AG04449 (cell line): ENCODE measurements around the gene GNRHR.

Experiments
- CTCF ChIA-PET: fragments of 350-600 bp; formaldehyde crosslinking; extraction: SDS; loops from one replicate; lab custom pipeline; 2021; ENCODE audit warnings: antibody characterized with exemption; lab: Yijun Ruan, JAX
- POLR2A ChIA-PET: fragments of 400-600, 350-600 bp; formaldehyde crosslinking; extraction: SDS; loops from one replicate; lab custom pipeline; 2020; ENCODE audit warnings: antibody characterized with exemption, inconsistent platforms; lab: Yijun Ruan, JAX
- DNase-seq: peaks from one replicate; pipeline ENCODE4 v3.0.0-alpha.2; 2010; ENCODE audit warnings: low read depth, low spot score
- H3K4me3 ChIP-seq: 2 replicates; pipeline ENCODE4 v1.5.1; 2011; ENCODE audit warnings: low read depth, mild to moderate bottlenecking, control low read depth, low read length
- TF ChIP-seq, protein P1 (sequence below): IDR thresholded peaks from one replicate; pipeline ENCODE4 v1.5.1; 2011; ENCODE audit warnings: mild to moderate bottlenecking, moderate library complexity, low read length, control low read depth, inconsistent platforms; ENCODE audit not compliant: insufficient read depth; ENCODE audit errors: missing control alignments

The GNRHR gene

DNA sequence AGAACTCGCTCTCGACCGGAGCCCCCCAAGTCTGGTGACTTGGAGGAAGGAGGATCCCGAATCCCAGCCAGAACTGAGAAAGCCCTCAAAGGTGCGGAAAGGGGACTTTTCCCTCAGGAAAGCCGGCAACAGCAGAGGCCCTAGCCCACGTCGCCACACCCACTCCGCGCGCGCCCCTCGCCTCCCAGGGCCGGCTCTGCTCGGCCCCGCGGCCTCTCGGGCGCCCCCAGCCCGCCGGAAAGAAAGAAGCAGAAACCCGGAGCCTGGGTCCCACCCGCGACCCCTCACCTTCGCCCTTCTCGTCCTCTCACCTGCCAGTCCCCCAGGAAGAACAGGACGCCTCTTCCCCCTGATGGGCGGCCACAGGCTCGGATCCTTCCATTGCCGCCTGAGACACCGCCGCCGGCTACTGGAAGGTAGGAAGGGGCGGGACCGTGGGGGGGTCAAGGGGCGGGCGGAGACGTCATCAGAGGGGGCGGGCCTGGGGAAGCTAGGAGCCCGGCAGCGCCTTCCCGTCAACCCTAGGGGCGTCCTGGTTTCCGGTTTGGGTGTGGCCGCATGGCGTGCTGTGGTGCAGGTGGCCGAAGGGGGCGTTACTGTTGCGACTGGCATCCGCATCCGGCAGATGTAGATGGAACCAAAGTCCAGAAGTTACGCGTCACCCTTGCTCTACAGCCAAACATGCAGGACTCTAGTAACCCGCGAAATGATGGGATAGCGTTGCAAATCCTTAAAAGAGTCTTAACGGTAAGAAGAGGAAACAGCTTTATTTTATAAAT, 53.3 kb downstream of the GNRHR start, which contains the start of gene UBA6:
TSS of gene UBA6 (minus strand) at position 418 of the 779 bp plus-strand sequence. CDS start at position 382, 36 bp downstream.
- CTCF ChIA-PET, result interaction anchor here (1.0 to 2.7 kb wide), 9 partner anchors 10 to 48 kb away, joined by 4 to 17 read pairs (median 7); no protein-coding TSS in a partner anchor

DNA sequence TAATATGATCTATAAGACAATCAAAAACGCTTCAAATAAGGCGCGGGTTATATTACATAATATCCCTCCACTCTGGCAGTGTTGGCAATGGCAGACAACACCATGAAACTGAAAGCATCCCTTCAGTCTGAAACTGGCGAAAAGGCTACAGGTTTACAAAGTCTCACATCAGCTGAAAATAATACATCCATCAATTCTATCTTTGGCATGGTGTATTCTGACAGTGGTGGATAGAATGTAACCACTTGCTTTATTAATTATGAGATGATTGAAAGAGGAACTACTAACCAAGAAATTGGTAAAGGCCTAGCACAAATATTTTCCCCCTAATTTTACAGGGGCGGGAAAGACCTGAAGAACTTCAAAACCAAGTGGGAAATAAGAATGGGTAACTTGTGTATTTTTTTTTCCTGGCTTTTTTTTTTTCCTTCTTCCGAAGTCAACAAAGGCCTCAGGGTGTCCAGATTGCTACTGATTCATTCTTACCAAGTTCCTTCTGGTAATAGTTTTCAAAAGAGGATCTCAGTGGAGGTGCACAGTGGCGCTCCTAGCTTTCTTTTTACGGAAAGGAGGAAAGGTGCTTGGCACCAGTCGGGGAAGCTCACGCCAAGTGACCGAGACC, 54.0 kb downstream of the GNRHR start:
- POLR2A ChIA-PET, result interaction anchor here (1.1 to 2.1 kb wide), 2 partner anchors 12 to 14 kb away, joined by 4 to 7 read pairs; no protein-coding TSS in a partner anchor
- CTCF ChIA-PET, result interaction anchor here (1.8 to 2.7 kb wide), 3 partner anchors 11 to 46 kb away, joined by 6 to 17 read pairs (median 7); no protein-coding TSS in a partner anchor
- peak overlapping the region; percentile 84 for H3K4me3 ChIP-seq
- TF ChIP-seq, protein P1, sequence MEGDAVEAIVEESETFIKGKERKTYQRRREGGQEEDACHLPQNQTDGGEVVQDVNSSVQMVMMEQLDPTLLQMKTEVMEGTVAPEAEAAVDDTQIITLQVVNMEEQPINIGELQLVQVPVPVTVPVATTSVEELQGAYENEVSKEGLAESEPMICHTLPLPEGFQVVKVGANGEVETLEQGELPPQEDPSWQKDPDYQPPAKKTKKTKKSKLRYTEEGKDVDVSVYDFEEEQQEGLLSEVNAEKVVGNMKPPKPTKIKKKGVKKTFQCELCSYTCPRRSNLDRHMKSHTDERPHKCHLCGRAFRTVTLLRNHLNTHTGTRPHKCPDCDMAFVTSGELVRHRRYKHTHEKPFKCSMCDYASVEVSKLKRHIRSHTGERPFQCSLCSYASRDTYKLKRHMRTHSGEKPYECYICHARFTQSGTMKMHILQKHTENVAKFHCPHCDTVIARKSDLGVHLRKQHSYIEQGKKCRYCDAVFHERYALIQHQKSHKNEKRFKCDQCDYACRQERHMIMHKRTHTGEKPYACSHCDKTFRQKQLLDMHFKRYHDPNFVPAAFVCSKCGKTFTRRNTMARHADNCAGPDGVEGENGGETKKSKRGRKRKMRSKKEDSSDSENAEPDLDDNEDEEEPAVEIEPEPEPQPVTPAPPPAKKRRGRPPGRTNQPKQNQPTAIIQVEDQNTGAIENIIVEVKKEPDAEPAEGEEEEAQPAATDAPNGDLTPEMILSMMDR, result no peak
- no peak for DNase-seq

More for the DNA sequence above, 53.3 kb downstream of the GNRHR start, which contains the start of gene UBA6:
- peak; percentile 73 for DNase-seq
- TF ChIP-seq, protein P1, result peak; percentile 47
- POLR2A ChIA-PET, result interaction anchor here (0.8 to 2.1 kb wide), 3 partner anchors 13 to 22 kb away, joined by 3 to 7 read pairs (median 4); no protein-coding TSS in a partner anchor
- H3K4me3 ChIP-seq, result peak within 1 kb of the TSS; percentile 84

DNA sequence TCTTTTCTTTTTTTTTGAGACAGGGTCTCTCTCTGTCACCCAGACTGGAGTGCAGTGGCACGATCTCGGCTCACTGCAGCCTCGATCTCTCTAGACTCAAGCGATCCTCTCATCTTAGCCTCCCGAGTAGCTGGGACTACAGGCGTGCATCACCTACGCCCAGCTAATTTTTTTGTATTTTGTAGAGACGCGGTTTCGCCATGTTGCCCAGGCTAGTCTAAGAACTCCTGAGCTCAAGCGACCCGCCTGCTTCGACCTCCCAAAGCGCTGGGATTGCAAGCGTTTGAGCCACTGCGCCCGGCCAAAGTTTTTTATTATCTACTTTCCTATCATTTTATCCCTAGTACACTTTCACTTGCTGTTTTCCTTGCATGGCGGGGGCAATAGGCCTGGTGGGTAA, 54.6 kb downstream of the GNRHR start:
- ChIA-PET CTCF (interaction anchor here (1.8 to 2.7 kb wide), 3 partner anchors 11 to 47 kb away, joined by 6 to 17 read pairs (median 7); no protein-coding TSS in a partner anchor), POLR2A (interaction anchor here (2.1 kb wide), 1 partner anchor 12 kb away, joined by 7 read pairs; no protein-coding TSS in a partner anchor)
- no peak for DNase-seq
- H3K4me3 ChIP-seq, result peak overlapping the region; percentile 84
- TF ChIP-seq, protein P1, result no peak

DNA sequence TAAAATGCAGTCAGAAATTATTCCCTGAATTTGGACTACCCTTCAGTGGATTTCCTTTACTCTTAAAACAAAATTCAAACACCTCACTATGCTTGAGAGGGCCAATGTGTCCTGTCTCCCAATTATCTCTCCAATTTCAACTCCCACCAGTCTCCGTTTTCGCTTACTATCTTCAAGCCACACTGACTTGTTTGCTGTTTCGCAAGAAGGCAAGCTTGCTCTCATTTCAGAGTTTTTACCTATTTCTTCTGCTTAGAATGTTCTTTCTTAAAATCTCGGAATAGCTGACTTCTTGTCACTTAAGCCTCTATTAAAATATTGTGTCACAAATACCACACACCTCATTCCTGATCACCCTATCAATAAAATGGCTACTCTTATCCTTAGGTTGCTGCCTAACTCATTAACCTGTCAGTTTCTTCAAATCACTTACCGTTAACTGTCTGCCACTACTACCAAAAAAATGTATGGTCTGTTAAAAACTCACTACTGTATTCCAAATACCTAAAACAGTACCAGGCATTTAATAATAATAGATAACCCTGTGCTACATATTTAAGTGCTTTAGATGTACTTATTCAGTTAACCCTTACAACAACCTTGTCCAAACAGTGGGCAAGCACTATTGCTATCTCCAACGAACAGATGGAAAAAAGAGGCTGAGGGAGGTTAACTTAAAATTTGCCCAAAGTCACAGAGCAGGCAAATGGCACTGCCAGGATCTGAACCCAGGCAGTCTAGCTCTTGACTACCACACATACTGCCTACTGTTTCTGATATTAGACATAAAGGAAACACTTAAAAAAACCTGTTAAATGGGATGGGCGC, 56.1 kb downstream of the GNRHR start:
- ChIA-PET CTCF (interaction anchor here (1.1 to 2.3 kb wide), 2 partner anchors 13 to 48 kb away, joined by 3 to 6 read pairs; no protein-coding TSS in a partner anchor), POLR2A (no interaction called here)
- DNase-seq, result no peak
- no peak overlapping the region for H3K4me3 ChIP-seq
- TF ChIP-seq, protein P1, result no peak

DNA sequence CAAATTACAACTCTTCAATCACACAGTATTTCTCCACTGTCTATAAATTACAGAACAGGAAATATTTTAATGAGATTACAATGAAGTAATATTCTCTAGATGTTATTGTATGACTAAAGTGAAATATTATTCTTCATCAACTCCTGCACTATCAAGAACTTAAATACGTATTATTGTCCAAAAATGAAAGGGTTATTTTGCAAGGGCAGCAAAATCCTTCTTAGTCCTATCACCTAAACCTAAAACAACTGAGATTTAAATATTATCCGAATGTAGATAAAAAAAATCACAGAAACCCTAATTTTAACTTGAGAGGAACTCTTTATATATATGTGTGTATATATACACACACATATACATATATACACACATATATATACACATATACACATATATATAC, 58.1 kb downstream of the GNRHR start:
- TF ChIP-seq, protein P1, result no peak
- H3K4me3 ChIP-seq, result no peak overlapping the region
- ChIA-PET POLR2A (no interaction called here), CTCF (no interaction called here)
- no peak for DNase-seq
